Heart right ventricle (tissue), 16 donors: ENCODE measurements around the gene PPFIA1. TPM values are rescaled to one million over a fixed set of nuclear protein-coding genes. Genes with fewer than 3 reads are reported as not detected.

Source experiments
- ATAC-seq, 8 donors: fragments of 200-7000 bp; cut with Tn5 transposase; one replicate each; pipeline ENCODE4 v1.9.1; 2020; ENCODE audit warnings: mild to moderate bottlenecking in 8 of 8, moderate library complexity in 8 of 8, moderate number of reproducible peaks in 1 of 8
- DNase-seq, 2 donors: peaks; one replicate each; pipeline ENCODE4 v3.0.0-alpha.2; 2020
- H3K27ac ChIP-seq, 10 donors: fragments of 200-600 bp; sonication (generic) in 2 of 10; one replicate each; pipeline versions ENCODE4 v1.5.0 to v1.8.0; 2020 to 2022; ENCODE audit warnings: mild to moderate bottlenecking in 3 of 10
- H3K27me3 ChIP-seq, 7 donors: fragments of 200-600 bp; one replicate each; pipeline ENCODE4 v1.8.0; 2021 to 2022; ENCODE audit warnings: mild to moderate bottlenecking in 2 of 7
- H3K36me3 ChIP-seq, 9 donors: fragments of 200-600 bp; sonication (generic) in 1 of 9; one replicate each; pipeline versions ENCODE4 v1.5.0 to v1.8.0; 2020 to 2022; ENCODE audit warnings: mild to moderate bottlenecking in 2 of 9
- H3K4me1 ChIP-seq, 9 donors: fragments of 200-600 bp; sonication (generic) in 1 of 9; one replicate each; pipeline versions ENCODE4 v1.5.0 to v1.8.0; 2020 to 2022; ENCODE audit warnings: mild to moderate bottlenecking in 4 of 9
- H3K4me3 ChIP-seq, 10 donors: fragments of 200-600 bp; sonication (generic) in 2 of 10; one replicate each; pipeline versions ENCODE4 v1.5.0 to v1.8.0; 2020 to 2022; ENCODE audit warnings: mild to moderate bottlenecking in 7 of 10, moderate library complexity in 2 of 10
- H3K9me3 ChIP-seq, 11 donors: fragments of 200-600 bp in 10 of 11; sonication (generic) in 2 of 11; one replicate each; pipeline versions ENCODE4 v1.5.0 to v1.8.0; 2013 to 2022; ENCODE audit warnings: mild to moderate bottlenecking in 2 of 11, control low read depth in 1 of 11, moderate library complexity in 1 of 11
- CTCF ChIP-seq, 9 donors: fragments of 200-600 bp; sonication (generic) in 2 of 9; IDR thresholded peaks; one replicate each; pipeline versions ENCODE4 v1.5.0 to v1.8.0; 2021 to 2022; ENCODE audit warnings: antibody characterized with exemption in 9 of 9, mild to moderate bottlenecking in 5 of 9, moderate library complexity in 1 of 9
- WGBS, 2 donors: extraction: QIAGEN DNeasy Blood & Tissue Kit; methylation state at CpG; one replicate each; pipeline ENCODE4 v1.1.7; 2013; ENCODE audit warnings: inconsistent platforms in 1 of 2; 5-methylcytosine and 5-hydroxymethylcytosine counted together
- intact Hi-C, 10 donors: fragments of 100-400 bp; cut with DNase I; formaldehyde crosslinking; loops; one replicate each; pipeline versions ENCODE4 v1.11.1 to v1.14.2; 2022
- polyA plus RNA-seq, 2 donors: library from polyadenylated mRNA; stranded (reverse); fragments of 200-250 nt; gene quantifications; one replicate each; pipeline ENCODE4 v1.2.3, GENCODE V29; 2013
- total RNA-seq, 10 donors: library from RNA; stranded (reverse); fragmentation: NEBNext Ultra II Directional in 3 of 10; extraction: Animal tissue kit (Norgen Biotek cat#: 25700) in 3 of 10; gene quantifications; one replicate each; pipeline versions ENCODE4 v1.2.1 to v1.2.4, GENCODE V29; 2021 to 2023
- donor health status: Arrhythmogenic right ventricular cardiomyopathy.
- donor health status: ischemic (EF 13 %, LVEDD 7.1; RV severe dilation, severe dysfunction).
- donor health status: healthy with polysubstance abuse.
- donor health status: DM: no; HTN: yes; CAD: no.
- donor health status: DM: no; HTN: no; CAD: no.
- donor health status: ischemic (EF 25% LVEDD 6.9; RV normal size, moderate dysfunction).
- donor health status: ischemic (EF 25% LVEDD 5.7; RV mildly dilated, moderate dysfunction).
- donor health status: healthy.
- donor health status: DM: yes; HTN: yes; CAD: no.
- donor health status: Ischemic cardiomyopathy.
- donor health status: ischemic (EF 35%, LVEDD 5.7; RV mildly dilated, moderate dysfunction).
- donor health status: nonischemic (EF 11% LVEDD 7.7; RV severe dilation, severe dysfunction).
- donor health status: DM: yes; HTN: yes; CAD: no.
- donor health status: PGD.
- donor health status: ischemic (EF 29% LVEDD 5.4; RV normal size, mild dysfunction).
- donor health status: nonischemic (EF 23%, LVEDD 6.1; RV moderate dilation, normal function).

Gene PPFIA1
- total and polyA plus RNA-seq, 12 donors: 14.0 to 57.2 (median 39.0) TPM

GRCh38 chr11:70414341-70415100, 144.0 kb downstream of the PPFIA1 start:
- intact Hi-C loops: no loop called here
- H3K4me1 ChIP-seq: peaks cover 0 to 13% (median 6%) of the 10 kb centered on the region in 9 donors
- H3K4me3 ChIP-seq: no peak overlapping the region
- no peak overlapping the region for H3K27ac ChIP-seq
- ATAC-seq (no peak), DNase-seq (no peak)
- TF ChIP-seq CTCF (IDR thresholded peaks at IDR 0.05): no peak
- H3K27me3 ChIP-seq: peaks cover 0 to 65% (median 0%) of the 10 kb centered on the region in 7 donors
- WGBS, 2 donors: 92 to 94% methylated on average over 28 of the region's 28 CpGs
- H3K36me3 ChIP-seq: peaks cover 6 to 100% (median 90%) of the 10 kb centered on the region in 9 donors
- no peaks in the 10 kb centered on the region for H3K9me3 ChIP-seq

- H3K27me3 ChIP-seq: peaks cover 0 to 58% (median 0%) of the 10 kb centered on the region in 7 donors
- peaks cover 6 to 100% (median 90%) of the 10 kb centered on the region in 9 donors for H3K36me3 ChIP-seq
- DNase-seq (no peak), ATAC-seq (peak in 3 of 8 donors; percentile 40 to 47 (median 43))
- H3K4me1 ChIP-seq: peaks cover 0 to 7% (median 5%) of the 10 kb centered on the region in 9 donors
- no peak overlapping the region for H3K4me3 ChIP-seq
- 80 to 88% methylated on average over 10 of the region's 10 CpGs for WGBS, 2 donors
- no peaks in the 10 kb centered on the region for H3K9me3 ChIP-seq
- no peak overlapping the region for H3K27ac ChIP-seq
- intact Hi-C loops: no loop called here
- peak in 2 of 9 donors; percentile 11 for TF ChIP-seq CTCF (IDR thresholded peaks at IDR 0.05)
Observed at GRCh38 chr11:70415191-70415590, 144.7 kb downstream of the PPFIA1 start.

- ATAC-seq (no peak), DNase-seq (no peak)
- no peak overlapping the region for H3K27ac ChIP-seq
- H3K36me3 ChIP-seq: peaks cover 6 to 100% (median 88%) of the 10 kb centered on the region in 9 donors
- intact Hi-C loops: no loop called here
- H3K4me3 ChIP-seq: no peak overlapping the region
- 90% methylated on average over 25 of the region's 25 CpGs for WGBS, 2 donors
- H3K27me3 ChIP-seq: peaks cover 0 to 52% (median 0%) of the 10 kb centered on the region in 7 donors
- no peak for TF ChIP-seq CTCF (IDR thresholded peaks at IDR 0.05)
- peaks cover 0 to 6% (median 1%) of the 10 kb centered on the region in 9 donors for H3K4me1 ChIP-seq
- no peaks in the 10 kb centered on the region for H3K9me3 ChIP-seq
Observed at GRCh38 chr11:70415642-70416395, 145.3 kb downstream of the PPFIA1 start.

- no peaks in the 10 kb centered on the region for H3K9me3 ChIP-seq
- H3K4me3 ChIP-seq: no peak overlapping the region
- no peak for ATAC-seq
- TF ChIP-seq CTCF (IDR thresholded peaks at IDR 0.05): no peak
- H3K27me3 ChIP-seq: peaks cover 0 to 52% (median 0%) of the 10 kb centered on the region in 7 donors
- no peak for DNase-seq
- peaks cover 0 to 6% (median 0%) of the 10 kb centered on the region in 9 donors for H3K4me1 ChIP-seq
- 94 to 96% methylated on average over 20 of the region's 20 CpGs for WGBS, 2 donors
- H3K27ac ChIP-seq: no peak overlapping the region
- intact Hi-C loops: no loop called here
- H3K36me3 ChIP-seq: peaks cover 6 to 100% (median 91%) of the 10 kb centered on the region in 9 donors
Observed at GRCh38 chr11:70416881-70417280, 146.4 kb downstream of the PPFIA1 start.
